Left colon (tissue), 2 donors: ENCODE data around the gene AMPD2. TPM values are rescaled to one million over a fixed set of nuclear protein-coding genes. Genes with fewer than 3 reads are reported as not detected.
A peak's percentile ranks its signal among the peaks of the same experiment; 100 is the strongest.

Experiments used
- ATAC-seq: fragments of 200-7000 bp; cut with Tn5 transposase; one replicate; pipeline ENCODE4 v1.9.1; 2020; ENCODE audit warnings: mild to moderate bottlenecking, moderate library complexity
- DNase-seq, 2 donors: peaks; one replicate each; pipeline ENCODE4 v3.0.0-alpha.2; 2020
- intact Hi-C, 2 donors: fragments of 100-400 bp; cut with DNase I in 1 of 2; cut with micrococcal nuclease in 1 of 2; formaldehyde crosslinking; loops; one replicate each; pipeline versions ENCODE4 v1.11.2 to v1.14.0; 2022; cut with DNase I, micrococcal nuclease
- total RNA-seq, 2 donors: library from RNA; stranded (reverse); fragmentation: NEBNext Ultra II Directional; extraction: Animal tissue kit (Norgen Biotek cat#: 25700); gene quantifications; one replicate each; pipeline ENCODE4 v1.2.1, GENCODE V29; 2021
- donor health status: DM: no; HTN: no; CAD: no.
- donor health status: DM: yes; HTN: yes; CAD: no.

The AMPD2 gene
- total RNA-seq, 2 donors from 2014 or later = 31.9 to 38.9 TPM

DNA sequence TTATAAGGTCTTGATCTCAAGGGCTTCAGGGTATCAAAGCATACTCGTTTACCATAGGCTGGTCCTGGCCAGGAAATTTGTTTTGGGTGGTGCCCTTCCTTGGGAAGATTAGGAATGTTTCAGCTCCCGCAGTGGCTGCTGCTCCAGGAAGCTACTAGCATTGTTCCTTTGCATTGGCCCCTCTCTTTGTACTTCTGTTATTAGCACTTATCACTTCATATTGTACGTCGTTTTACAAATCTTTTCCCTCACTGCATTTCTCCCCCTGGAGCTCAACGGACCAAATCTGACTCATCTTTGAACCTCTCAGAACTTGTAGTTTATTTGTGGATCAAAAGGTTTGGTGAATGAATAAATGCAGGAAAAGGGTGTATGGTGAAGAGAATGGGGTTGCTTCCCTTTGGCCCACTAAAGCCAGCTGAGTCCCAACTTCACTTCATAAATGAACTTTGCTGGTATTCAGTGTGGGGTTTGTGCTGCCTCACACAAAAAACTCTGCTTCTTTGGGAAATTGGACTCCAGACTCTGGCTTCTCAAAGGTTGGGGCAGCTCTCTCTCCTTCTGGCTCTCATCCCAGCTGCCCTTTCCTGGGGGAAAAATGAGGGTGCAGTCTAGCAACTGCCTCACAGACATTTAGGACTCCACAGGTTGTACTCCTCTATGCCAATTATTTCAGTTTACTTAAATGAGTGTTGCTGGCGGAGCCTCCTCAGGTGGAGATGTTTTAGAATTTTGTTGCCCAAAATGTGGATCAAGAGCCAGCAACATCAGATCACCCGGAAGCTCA is 6.1 kb upstream of the AMPD2 start:
- ATAC-seq = no peak
- DNase-seq = no peak
- intact Hi-C loops = no loop called here

- DNase-seq (no peak), ATAC-seq (no peak)
- intact Hi-C loops = no loop called here
Measured at GRCh38 chr1:109615879-109616278, 3.8 kb upstream of the AMPD2 start.

- intact Hi-C loops = no loop called here
- DNase-seq = no peak
- no peak for ATAC-seq
Measured at GRCh38 chr1:109616391-109616790, 3.2 kb upstream of the AMPD2 start.

GRCh38 chr1:109617291-109617801 is 2.3 kb upstream of the AMPD2 start:
- DNase-seq (no peak), ATAC-seq (no peak)
- intact Hi-C loops = no loop called here

DNA sequence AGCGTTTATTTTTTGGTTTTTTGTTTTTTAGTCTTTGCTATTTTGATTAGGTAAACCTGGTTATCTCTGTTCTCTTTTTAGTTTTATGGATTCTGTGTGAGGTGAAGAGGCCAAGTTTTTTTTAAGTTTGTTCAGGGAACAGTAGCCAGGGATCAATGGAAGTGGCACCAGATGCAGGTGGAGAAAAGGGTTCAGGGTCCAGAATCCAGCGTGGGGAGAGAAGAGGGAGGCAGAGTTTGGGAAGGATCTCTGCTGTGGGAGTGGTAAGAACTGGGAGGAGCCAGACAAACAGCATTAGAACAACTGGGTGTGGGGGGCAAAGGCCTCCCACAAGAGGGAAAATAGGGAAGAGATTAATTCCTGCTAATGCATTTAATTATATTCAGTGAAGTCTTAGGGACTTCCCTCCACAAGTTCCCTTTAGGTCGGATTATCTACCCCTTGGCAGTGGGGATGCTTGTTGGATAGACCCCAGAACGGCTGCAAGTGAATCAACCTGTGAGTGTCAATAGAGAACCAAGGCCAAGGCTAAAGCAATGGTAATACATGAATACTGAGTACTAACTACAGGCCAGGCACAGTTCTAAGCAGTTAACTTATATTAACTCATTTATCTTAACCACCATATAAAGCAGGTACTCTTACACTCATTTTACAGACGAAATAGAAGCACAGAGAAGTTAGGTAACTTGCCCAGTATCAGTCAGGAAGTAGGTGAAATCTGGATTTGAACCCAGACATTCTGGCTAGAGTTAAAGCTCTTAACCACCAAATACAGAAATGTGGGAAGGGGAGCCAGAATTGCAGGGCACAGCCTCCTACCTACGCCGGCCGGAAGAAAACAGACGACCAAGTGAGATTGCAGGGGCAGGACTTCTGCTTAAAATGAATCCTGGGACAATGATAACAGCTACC is 719 bp upstream of the AMPD2 start:
- intact Hi-C loops = no loop called here
- DNase-seq (peak in 1 of 2 donors; percentile 41), ATAC-seq (peak; percentile 52)

DNA sequence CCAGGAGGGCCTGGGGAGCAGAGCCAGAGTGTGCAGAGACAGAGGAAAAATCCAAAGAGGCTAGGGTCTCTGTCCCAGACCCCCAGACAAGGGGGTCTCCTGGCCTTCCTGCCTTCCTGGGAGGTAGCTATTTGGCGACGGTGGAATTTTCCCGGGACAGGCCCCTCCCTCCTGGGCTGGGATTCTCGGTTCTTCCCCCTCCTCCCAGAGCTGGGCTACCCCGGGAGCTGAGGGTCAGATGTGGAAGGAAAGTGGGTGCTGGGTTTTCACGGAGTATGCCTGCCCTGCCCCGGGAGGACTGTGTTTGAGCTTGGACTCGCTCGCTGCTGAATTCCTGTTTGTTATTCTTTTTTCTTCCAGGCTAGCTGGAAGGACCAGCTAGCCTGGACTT is 759 bp downstream of the AMPD2 start:
- intact Hi-C loops = loop anchor here in 1 of 2 donors (5.0 kb wide), 1 partner anchor 68 kb away; no protein-coding TSS in a partner anchor
- DNase-seq (peak in 1 of 2 donors; percentile 59), ATAC-seq (peak; percentile 35)

GRCh38 chr1:109620841-109621286 is 1.2 kb downstream of the AMPD2 start:
- peak; percentile 95 to 97 for DNase-seq
- peak; percentile 74 for ATAC-seq
- intact Hi-C loops = loop anchor here in 1 of 2 donors (5.0 kb wide), 1 partner anchor 69 kb away; no protein-coding TSS in a partner anchor

DNA sequence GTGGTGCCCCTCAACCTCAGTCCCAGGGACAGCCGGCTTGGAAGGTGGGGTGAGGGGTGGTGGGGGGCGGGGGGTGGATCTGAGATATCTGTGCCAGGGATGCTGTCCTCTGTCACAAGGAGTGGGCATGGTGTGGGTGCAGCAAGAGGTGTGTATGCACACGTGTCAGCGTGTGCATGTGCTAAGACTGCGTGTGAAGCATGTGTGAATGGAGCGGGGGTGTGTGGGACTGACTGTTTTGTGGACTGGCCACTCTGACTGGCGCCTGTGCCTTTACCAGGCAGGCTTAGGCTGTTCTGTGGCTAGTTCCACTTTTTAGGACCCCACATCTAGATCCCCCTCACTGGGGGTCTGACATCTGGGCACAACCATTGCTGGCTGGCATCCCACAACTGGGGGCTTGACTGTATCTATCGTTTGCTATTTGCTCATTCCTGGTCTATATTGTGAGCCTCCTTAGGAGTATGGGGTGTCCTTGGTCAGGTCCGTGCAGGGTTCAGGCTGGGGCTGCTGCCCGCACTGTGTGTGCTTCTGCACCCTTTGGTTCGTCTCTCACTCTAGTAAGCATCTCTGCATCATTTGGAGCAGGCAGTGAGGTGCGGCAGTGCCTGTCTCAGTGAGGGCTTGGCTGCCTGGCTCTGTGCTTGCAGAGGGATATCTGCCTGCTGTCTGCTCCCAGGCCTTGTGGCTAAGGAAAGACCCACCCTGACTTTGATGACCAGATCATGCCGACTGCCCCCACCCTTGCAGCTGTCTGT is 1.9 kb downstream of the AMPD2 start:
- intact Hi-C loops = loop anchor here in 1 of 2 donors (5.0 kb wide), 1 partner anchor 69 kb away; no protein-coding TSS in a partner anchor

DNA sequence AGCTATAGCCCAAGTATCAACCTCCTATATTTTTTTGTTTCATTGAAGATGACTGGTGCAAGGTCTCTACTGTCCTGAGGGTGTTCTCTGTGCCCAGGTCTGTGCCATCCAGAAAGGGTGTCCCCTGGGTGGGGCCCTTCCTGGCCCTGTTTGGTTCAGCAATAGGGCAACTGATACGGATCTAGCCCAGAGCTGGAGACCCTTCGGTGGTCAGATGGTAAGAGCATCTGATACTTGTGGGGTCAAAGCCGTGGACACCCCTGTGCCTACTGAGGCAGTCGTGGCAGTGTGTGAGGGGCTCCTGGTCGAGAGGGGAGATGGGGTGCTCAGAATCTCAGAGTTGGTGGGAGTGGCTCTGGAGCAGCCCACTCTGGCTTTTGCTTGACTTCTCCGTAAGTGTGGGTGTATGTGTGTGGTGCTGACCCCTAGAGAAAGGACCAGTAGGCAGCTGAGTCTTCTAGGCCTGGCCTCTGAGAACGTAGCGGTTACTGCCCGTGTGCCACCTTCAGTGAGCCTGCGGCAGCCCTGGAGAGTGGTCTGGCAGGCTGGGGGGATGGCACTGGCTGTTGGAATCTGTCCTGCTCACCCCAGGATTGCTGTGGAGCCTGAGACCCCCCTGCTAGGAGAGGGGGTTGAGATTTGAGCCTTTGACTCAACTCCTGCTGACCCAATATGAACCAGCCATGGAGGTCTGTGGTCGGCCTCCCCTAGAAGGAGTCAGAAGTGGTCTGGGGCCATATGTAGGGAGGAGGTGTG is 2.7 kb downstream of the AMPD2 start:
- no peak for ATAC-seq
- intact Hi-C loops = loop anchor here in 1 of 2 donors (5.0 kb wide), 1 partner anchor 70 kb away; no protein-coding TSS in a partner anchor
- no peak for DNase-seq

More for the DNA sequence above, 1.9 kb downstream of the AMPD2 start:
- DNase-seq (no peak), ATAC-seq (no peak)

- ATAC-seq (no peak), DNase-seq (no peak)
- intact Hi-C loops = loop anchor here in 1 of 2 donors (5.0 kb wide), 1 partner anchor 71 kb away; no protein-coding TSS in a partner anchor
Measured at GRCh38 chr1:109622895-109623294, 3.3 kb downstream of the AMPD2 start.

DNA sequence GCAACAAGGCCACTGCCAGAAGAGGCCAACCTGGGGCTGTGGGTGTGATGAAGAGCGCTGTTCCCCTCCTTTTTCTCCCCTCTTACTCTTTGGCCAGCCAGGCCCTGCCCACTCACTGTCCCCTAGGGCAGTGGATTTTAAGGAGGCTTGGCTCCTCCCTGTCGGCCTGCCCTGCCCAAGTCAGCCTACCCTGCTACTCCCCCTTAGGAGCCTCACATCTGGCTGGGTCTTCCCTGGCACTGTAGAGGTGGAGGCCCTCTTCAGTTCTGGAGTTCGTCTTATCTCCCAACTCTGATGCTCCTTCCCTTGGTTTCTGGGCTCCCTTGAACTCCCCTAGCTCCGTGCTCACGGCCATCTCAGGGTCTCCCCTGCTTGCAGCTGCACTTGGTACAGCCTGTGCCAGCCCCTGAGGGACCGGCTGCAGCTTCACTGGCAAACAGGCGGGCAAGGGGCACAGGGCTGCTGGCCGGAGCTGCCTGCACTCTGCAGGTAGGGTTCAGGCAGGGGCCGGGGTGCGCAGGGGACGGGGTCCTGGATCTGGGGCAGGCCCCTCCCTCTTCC is 4.0 kb downstream of the AMPD2 start:
- DNase-seq (no peak), ATAC-seq (no peak)
- intact Hi-C loops = loop anchor here in 1 of 2 donors (5.0 kb wide), 1 partner anchor 71 kb away; no protein-coding TSS in a partner anchor

- ATAC-seq = no peak
- DNase-seq = no peak
- intact Hi-C loops = loop anchor here in 1 of 2 donors (5.0 kb wide), 1 partner anchor 72 kb away; no protein-coding TSS in a partner anchor
Measured at GRCh38 chr1:109624201-109625010, 4.8 kb downstream of the AMPD2 start.

DNA sequence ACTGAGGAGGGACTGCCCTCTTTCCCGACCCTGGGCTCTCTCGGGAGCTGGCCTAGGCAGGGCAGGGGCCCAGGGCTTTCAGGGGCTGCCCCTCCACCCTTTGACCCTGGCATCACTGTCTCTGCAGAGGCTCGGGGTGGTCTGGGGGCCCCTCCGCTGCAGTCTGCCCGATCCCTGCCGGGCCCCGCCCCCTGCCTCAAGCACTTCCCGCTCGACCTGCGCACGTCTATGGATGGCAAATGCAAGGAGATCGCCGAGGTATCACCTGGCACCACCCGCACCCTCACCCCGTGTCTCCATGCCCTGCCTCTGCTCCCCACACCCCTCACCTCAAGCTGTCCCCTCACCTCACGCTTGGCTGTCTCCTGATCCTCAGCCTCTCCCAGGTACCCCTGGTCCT is 5.5 kb downstream of the AMPD2 start:
- intact Hi-C loops = no loop called here
- DNase-seq (no peak), ATAC-seq (no peak)

DNA sequence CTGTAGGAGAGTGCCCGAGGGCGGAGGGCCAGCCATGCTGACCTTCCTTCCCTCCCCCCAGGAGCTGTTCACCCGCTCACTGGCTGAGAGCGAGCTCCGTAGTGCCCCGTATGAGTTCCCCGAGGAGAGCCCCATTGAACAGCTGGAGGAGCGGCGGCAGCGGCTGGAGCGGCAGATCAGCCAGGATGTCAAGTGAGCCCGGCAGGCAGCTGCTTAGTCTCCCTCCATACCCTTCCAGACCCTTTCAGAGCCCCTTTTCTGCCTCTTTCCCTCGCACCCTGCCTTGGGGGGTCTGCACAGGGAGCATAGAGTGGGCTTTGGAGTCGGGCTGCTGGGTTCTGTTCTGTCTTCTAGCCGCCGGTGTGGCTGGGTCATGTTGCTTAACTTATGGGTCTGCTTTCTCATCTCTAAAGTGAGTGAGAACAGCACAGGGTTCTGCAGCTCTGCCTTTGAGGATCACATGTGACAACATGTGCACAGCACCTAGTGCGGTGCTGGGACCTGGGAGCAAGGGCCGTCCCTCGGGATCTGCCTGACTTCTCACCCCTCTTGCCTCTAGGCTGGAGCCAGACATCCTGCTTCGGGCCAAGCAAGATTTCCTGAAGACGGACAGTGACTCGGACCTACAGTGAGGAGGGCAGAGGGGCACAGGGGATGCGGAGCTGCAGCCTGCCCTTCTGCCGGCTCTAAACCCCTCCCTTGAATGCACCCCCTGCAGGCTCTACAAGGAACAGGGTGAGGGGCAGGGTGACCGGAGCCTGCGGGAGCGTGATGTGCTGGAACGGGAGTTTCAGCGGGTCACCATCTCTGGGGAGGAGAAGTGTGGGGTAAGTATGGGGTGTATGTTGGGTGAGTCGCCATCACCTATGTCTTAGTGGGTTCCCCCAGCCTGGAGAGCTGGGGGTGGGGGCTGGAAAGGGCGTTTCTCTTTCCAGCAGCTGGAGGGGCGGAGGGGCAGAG is 6.2 kb downstream of the AMPD2 start:
- DNase-seq (no peak), ATAC-seq (no peak)
- intact Hi-C loops = no loop called here

- intact Hi-C loops = no loop called here
- ATAC-seq = no peak
Measured at GRCh38 chr1:109626682-109627408, 7.2 kb downstream of the AMPD2 start.

More at GRCh38 chr1:109626682-109627408, 7.2 kb downstream of the AMPD2 start:
- no peak for DNase-seq
